Gastroesophageal sphincter (tissue), 4 donors: ENCODE data around the gene NUDT9. TPM values are rescaled to one million over a fixed set of nuclear protein-coding genes. Genes with fewer than 3 reads are reported as not detected.
"Not testable (repeated sequence)": the region's sequence is repeated elsewhere in the genome, so short reads cannot be mapped to it uniquely, and the experiment has no call there.

ENCODE experiments used
- ATAC-seq: fragments of 150-250 bp; one replicate; pipeline ENCODE4 v1.9.1; 2016; ENCODE audit warnings: mild to moderate bottlenecking, moderate library complexity
- H3K27ac ChIP-seq, 4 donors: fragments of 200-600 bp; sonication (generic) in 3 of 4; 1 replicate in 3 of 4; 2 replicates in 1 of 4; pipeline ENCODE4 v1.5.1; 2016 to 2019
- H3K27me3 ChIP-seq: fragments of 200-600 bp; sonication (generic); one replicate; pipeline ENCODE4 v1.5.1; 2019
- H3K36me3 ChIP-seq, 2 donors: fragments of 200-600 bp; sonication (generic); one replicate each; pipeline ENCODE4 v1.5.1; 2019; ENCODE audit warnings: control low read depth in 1 of 2
- H3K4me1 ChIP-seq, 3 donors: fragments of 200-600 bp; sonication (generic); 1 replicate in 2 of 3; 2 replicates in 1 of 3; pipeline ENCODE4 v1.5.1; 2016 to 2019; ENCODE audit warnings: control low read depth in 2 of 3
- H3K4me3 ChIP-seq, 2 donors: fragments of 200-600 bp; sonication (generic); one replicate each; pipeline ENCODE4 v1.5.1; 2019; ENCODE audit warnings: mild to moderate bottlenecking in 1 of 2, moderate library complexity in 1 of 2
- H3K9me3 ChIP-seq, 3 donors: fragments of 200-600 bp; sonication (generic); one replicate each; pipeline ENCODE4 v1.5.1; 2017 to 2019; ENCODE audit warnings: control low read depth in 2 of 3
- EP300 ChIP-seq: sonication (generic); formaldehyde crosslinking; IDR thresholded peaks from one replicate; pipeline ENCODE4 v1.6.1; 2017; ENCODE audit warnings: antibody characterized with exemption, mild to moderate bottlenecking
- POLR2A ChIP-seq, 2 donors: fragments of 450-650 bp; IDR thresholded peaks; one replicate each; pipeline ENCODE4 v1.6.1; 2017; ENCODE audit warnings: antibody characterized with exemption in 2 of 2, mild to moderate bottlenecking in 2 of 2, moderate library complexity in 1 of 2
- POLR2AphosphoS5 ChIP-seq: sonication (generic); formaldehyde crosslinking; IDR thresholded peaks from one replicate; pipeline ENCODE4 v1.6.1; 2017; ENCODE audit warnings: antibody characterized with exemption
- WGBS, 2 donors: methylation state at CpG; one replicate each; pipeline ENCODE4 v1.1.5; 2018; ENCODE audit warnings: low coverage in 1 of 2; 5-methylcytosine and 5-hydroxymethylcytosine counted together
- total RNA-seq, 4 donors: library from RNA; depleted of rRNA; stranded (reverse); fragments of >200 nt; gene quantifications; one replicate each; pipeline ENCODE4 v1.1.0, GENCODE V29; 2016
- TF ChIP-seq, protein P1 (sequence below), 4 experiments: fragments of 200-600 bp in 2 of 4; fragments of 450-650 bp in 2 of 4; sonication (generic) in 1 of 4; IDR thresholded peaks; one replicate each; pipeline ENCODE4 v1.5.1; 2017 to 2019; ENCODE audit warnings: antibody characterized with exemption in 4 of 4, mild to moderate bottlenecking in 2 of 4, moderate library complexity in 2 of 4

NUDT9 gene
- total RNA-seq, 4 donors from 2014 or later: 19.3 to 26.7 (median 22.8) TPM

DNA sequence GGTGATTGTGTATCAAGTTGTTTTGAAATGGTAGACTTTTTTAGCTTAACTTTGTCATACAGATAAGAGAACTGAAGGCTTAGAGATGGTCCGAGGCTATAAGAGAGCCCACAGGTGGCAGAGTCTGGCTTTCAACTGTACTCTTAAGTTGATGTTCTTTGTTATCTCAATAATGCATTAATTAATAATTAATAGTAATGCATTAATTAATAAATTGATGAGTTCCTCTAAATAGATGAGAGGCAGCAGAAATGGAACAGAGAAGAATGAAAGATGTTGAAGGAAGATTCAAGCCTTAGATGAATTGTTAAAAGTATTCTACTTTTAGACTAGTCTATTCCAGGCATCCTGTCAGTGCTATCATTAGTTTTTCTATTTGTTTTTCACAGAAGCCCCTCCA, 22.4 kb downstream of the NUDT9 start:
- no peak for ATAC-seq
- H3K27me3 ChIP-seq: no peaks in the 10 kb centered on the region
- no peak overlapping the region for H3K4me3 ChIP-seq
- H3K36me3 ChIP-seq: peaks cover 0 to 76% of the 10 kb centered on the region in 2 donors
- no peaks in the 10 kb centered on the region for H3K4me1 ChIP-seq
- no peak overlapping the region for H3K27ac ChIP-seq
- 88 to 94% methylated on average over 1 of the region's 1 CpG for WGBS, 2 donors
- no peaks in the 10 kb centered on the region for H3K9me3 ChIP-seq
- TF ChIP-seq, protein P1, sequence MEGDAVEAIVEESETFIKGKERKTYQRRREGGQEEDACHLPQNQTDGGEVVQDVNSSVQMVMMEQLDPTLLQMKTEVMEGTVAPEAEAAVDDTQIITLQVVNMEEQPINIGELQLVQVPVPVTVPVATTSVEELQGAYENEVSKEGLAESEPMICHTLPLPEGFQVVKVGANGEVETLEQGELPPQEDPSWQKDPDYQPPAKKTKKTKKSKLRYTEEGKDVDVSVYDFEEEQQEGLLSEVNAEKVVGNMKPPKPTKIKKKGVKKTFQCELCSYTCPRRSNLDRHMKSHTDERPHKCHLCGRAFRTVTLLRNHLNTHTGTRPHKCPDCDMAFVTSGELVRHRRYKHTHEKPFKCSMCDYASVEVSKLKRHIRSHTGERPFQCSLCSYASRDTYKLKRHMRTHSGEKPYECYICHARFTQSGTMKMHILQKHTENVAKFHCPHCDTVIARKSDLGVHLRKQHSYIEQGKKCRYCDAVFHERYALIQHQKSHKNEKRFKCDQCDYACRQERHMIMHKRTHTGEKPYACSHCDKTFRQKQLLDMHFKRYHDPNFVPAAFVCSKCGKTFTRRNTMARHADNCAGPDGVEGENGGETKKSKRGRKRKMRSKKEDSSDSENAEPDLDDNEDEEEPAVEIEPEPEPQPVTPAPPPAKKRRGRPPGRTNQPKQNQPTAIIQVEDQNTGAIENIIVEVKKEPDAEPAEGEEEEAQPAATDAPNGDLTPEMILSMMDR (IDR thresholded peaks at IDR 0.05): no peak
- TF ChIP-seq POLR2A (IDR thresholded peaks at IDR 0.05) (no peak), EP300 (no peak), POLR2AphosphoS5 (no peak)

DNA sequence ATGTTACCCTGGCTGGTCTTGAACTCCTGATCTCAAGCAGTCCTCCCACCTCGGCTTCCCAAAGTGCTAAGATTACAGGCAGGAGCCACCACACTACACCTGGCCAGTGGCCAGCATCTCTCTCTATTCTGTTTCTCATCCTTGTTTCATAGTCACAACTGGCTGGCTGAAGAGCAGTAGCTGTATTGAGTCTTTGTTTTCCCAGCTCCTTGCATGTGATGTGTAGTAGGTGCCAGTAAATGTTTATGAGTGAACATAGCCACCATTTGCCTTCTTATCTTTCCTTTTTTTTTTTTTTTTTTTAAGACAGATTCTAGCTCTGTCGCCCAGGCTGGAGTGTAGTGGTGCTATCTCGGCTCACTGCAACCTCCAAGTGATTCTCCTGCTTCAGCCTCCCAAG, 23.6 kb downstream of the NUDT9 start:
- no peak overlapping the region for H3K4me3 ChIP-seq

DNA sequence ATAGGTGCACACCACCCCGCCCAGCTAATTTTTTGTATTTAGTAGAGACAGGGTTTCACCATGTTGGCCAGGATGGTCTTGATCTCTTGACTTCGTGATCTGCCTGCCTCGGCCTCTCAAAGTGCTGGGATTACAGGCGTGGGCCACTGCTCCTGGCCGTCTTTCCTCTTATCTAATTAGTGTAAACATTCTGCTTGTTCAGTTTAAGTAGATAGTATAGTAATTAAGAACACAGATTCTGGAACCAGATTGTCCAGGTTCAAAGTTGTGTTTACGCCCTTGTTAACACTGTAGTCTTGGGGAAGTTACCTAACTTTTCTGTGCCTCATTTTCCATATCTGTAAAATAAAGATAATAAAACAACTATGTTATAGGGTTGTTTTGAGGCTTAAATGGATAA, 24.0 kb downstream of the NUDT9 start:
- H3K36me3 ChIP-seq: peaks cover 0 to 82% of the 10 kb centered on the region in 2 donors
- WGBS, 2 donors: 88 to 89% methylated on average over 6 of the region's 6 CpGs
- not testable (repeated sequence) for H3K27ac ChIP-seq, H3K4me1 ChIP-seq, H3K9me3 ChIP-seq, H3K27me3 ChIP-seq, ATAC-seq, H3K4me3 ChIP-seq

More for the DNA sequence above, 23.6 kb downstream of the NUDT9 start:
- H3K4me1 ChIP-seq: no peaks in the 10 kb centered on the region
- no peaks in the 10 kb centered on the region for H3K9me3 ChIP-seq
- no peaks in the 10 kb centered on the region for H3K27me3 ChIP-seq
- H3K27ac ChIP-seq: no peak overlapping the region
- WGBS, 2 donors: 50 to 63% methylated on average over 2 of the region's 3 CpGs
- ATAC-seq: no peak
- peaks cover 0 to 78% of the 10 kb centered on the region in 2 donors for H3K36me3 ChIP-seq
- no peak for TF ChIP-seq POLR2A (IDR thresholded peaks at IDR 0.05)
- TF ChIP-seq POLR2AphosphoS5: no peak
- TF ChIP-seq, protein P1 (IDR thresholded peaks at IDR 0.05): no peak
- TF ChIP-seq EP300: no peak

DNA sequence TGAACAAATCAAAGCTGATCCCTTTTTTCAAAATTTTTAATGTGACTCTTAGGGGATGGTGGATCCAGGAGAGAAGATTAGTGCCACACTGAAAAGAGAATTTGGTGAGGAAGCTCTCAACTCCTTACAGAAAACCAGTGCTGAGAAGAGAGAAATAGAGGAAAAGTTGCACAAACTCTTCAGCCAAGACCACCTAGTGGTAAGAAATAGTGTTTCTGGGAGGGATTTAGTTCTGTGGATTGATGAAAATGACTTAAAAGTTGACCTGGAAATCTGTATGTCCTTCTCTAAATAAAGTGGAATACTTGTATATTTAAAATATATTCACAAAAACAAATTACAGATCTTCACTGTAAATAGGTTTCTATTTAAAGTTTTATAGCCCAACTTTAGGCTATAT, 29.2 kb downstream of the NUDT9 start:
- no peaks in the 10 kb centered on the region for H3K27me3 ChIP-seq
- H3K36me3 ChIP-seq: peaks cover 0 to 74% of the 10 kb centered on the region in 2 donors
- H3K27ac ChIP-seq: no peak overlapping the region
- H3K9me3 ChIP-seq: no peaks in the 10 kb centered on the region
- TF ChIP-seq POLR2A (IDR thresholded peaks at IDR 0.05) (no peak), POLR2AphosphoS5 (no peak), EP300 (no peak)
- TF ChIP-seq, protein P1 (IDR thresholded peaks at IDR 0.05): no peak
- H3K4me3 ChIP-seq: no peak overlapping the region
- H3K4me1 ChIP-seq: no peaks in the 10 kb centered on the region
- ATAC-seq: no peak

DNA sequence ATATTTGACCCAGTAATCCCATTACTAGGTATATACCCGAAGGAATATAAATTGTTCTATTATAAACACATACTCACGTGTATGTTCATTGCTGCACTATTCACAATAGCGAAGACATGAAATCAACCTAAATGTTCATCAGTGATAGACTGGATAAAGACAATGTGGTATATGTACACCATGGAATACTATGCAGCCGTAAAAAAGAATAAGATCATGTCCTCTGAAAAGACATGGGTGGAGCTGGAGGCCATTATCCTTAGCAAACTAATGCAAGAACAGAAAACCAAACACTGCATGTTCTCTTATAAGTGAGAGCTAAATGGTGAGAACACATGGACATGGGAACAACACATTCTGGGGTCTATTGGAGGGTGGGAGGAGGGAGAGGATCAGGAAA, 36.5 kb downstream of the NUDT9 start:
- TF ChIP-seq POLR2AphosphoS5: no peak
- no peak for TF ChIP-seq EP300
- TF ChIP-seq POLR2A (IDR thresholded peaks at IDR 0.05): no peak
- TF ChIP-seq, protein P1 (IDR thresholded peaks at IDR 0.05): no peak
- Histone ChIP-seq H3K9me3 (no peaks in the 10 kb centered on the region), H3K27ac (no peak overlapping the region), H3K27me3 (no peaks in the 10 kb centered on the region), H3K36me3 (peaks cover 4 to 44% of the 10 kb centered on the region in 2 donors), H3K4me1 (no peaks in the 10 kb centered on the region), H3K4me3 (no peak overlapping the region)
- WGBS, 2 donors: 94 to 98% methylated on average over 4 of the region's 4 CpGs
- ATAC-seq: no peak

DNA sequence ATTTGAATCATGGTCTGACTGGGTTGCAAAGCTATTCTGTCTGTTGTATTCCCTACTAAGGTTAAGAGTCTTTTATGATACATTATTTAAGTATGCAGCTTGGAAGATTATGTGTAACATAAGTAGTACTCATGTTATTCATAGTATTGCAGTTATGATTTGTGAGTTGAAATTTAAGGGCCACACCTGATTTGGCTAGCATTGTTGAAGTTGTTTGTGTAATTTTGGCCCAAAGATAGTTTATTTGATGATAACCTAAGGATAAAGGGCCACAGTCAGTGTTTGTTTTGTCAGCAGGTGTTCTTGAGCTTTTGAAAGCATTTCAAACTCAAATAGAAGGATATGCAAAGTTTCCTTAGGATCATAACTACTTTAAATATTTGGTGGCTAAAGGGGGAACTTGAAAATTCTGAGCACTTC, 38.9 kb downstream of the NUDT9 start:
- ATAC-seq: no peak
- no peak overlapping the region for H3K4me3 ChIP-seq
- peaks cover 4 to 28% of the 10 kb centered on the region in 2 donors for H3K36me3 ChIP-seq
- no peak overlapping the region for H3K27ac ChIP-seq
- TF ChIP-seq POLR2AphosphoS5 (no peak), EP300 (no peak), POLR2A (IDR thresholded peaks at IDR 0.05) (no peak)
- TF ChIP-seq, protein P1 (IDR thresholded peaks at IDR 0.05): no peak
- no peaks in the 10 kb centered on the region for H3K27me3 ChIP-seq
- no peaks in the 10 kb centered on the region for H3K9me3 ChIP-seq
- peaks cover 0 to 7% (median 0%) of the 10 kb centered on the region in 3 donors for H3K4me1 ChIP-seq
